Mammary epithelial cell (primary cell): ENCODE results near the gene KYAT1.

Source experiments
- EZH2 ChIP-seq: IDR thresholded peaks from 2 replicates; pipeline ENCODE4 v1.6.1; 2012; ENCODE audit warnings: low read length, inconsistent platforms, borderline replicate concordance
- TF ChIP-seq, protein P1 (sequence below), 2 donors: IDR thresholded peaks in 1 of 2; conservative IDR thresholded peaks in 1 of 2; 2 replicates each; pipeline ENCODE4 v1.5.1; 2011 to 2012; ENCODE audit warnings: inconsistent platforms in 2 of 2, low read length in 2 of 2, mild to moderate bottlenecking in 2 of 2, control low read depth in 1 of 2, low read depth in 1 of 2; ENCODE audit not compliant: insufficient read depth in 1 of 2; ENCODE audit errors: extremely low read depth in 1 of 2

DNA sequence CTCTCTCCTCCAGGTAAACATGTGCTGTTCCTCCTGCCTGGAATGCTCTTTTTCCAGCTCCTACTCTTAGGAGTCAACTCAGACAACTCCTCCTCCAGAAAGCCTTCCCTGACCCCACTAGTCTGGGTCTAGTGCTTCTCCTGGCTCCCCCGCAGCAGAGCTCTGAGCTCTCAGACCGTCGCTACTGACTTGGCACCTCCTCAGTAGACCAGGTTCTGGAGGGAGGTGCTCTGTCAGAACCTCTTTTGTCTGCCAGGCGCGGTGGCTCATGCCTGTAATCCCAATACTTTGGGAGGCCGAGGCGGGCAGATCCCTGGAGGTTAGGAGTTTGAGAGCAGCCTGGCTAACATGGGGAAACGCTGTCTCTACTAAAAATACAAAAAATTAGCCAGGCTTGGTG, 3.6 kb upstream of the KYAT1 start:
- TF ChIP-seq, protein P1, sequence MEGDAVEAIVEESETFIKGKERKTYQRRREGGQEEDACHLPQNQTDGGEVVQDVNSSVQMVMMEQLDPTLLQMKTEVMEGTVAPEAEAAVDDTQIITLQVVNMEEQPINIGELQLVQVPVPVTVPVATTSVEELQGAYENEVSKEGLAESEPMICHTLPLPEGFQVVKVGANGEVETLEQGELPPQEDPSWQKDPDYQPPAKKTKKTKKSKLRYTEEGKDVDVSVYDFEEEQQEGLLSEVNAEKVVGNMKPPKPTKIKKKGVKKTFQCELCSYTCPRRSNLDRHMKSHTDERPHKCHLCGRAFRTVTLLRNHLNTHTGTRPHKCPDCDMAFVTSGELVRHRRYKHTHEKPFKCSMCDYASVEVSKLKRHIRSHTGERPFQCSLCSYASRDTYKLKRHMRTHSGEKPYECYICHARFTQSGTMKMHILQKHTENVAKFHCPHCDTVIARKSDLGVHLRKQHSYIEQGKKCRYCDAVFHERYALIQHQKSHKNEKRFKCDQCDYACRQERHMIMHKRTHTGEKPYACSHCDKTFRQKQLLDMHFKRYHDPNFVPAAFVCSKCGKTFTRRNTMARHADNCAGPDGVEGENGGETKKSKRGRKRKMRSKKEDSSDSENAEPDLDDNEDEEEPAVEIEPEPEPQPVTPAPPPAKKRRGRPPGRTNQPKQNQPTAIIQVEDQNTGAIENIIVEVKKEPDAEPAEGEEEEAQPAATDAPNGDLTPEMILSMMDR (conservative IDR thresholded peaks at IDR 0.05 in 1 of 2, IDR thresholded peaks at IDR 0.05 in 1 of 2; ENCODE audit: extremely low read depth in 1 of 2, insufficient read depth in 1 of 2, low read depth in 1 of 2, low read length in 2 of 2), result no peak
- no peak for TF ChIP-seq EZH2
